ENCODE data around the gene ZFAND5. TPM values are rescaled to one million over a fixed set of nuclear protein-coding genes. Genes with fewer than 3 reads are reported as not detected.
A peak's percentile ranks its signal among the peaks of the same experiment; 100 is the strongest.

The ZFAND5 gene
- total and polyA plus RNA-seq, 2 of the 13 experiments (the other 11 are each of a cell fraction or from before 2014, with no cell fraction given) = 53.4 to 60.2 TPM

- TF ChIP-seq ZBTB38 (CRISPR knock-in tag; IDR thresholded peaks at IDR 0.05) (peak; percentile 60; the same call in 1 of the 2 replicates), ZKSCAN8 (CRISPR knock-in tag; IDR thresholded peaks at IDR 0.05; ENCODE audit: borderline replicate concordance) (no peak; the same call in 1 of the 2 replicates), ZNF318 (CRISPR knock-in tag; IDR thresholded peaks at IDR 0.05) (no peak), PAWR (CRISPR knock-in tag; IDR thresholded peaks at IDR 0.05; ENCODE audit: borderline replicate concordance) (no peak), ZNF572 (CRISPR knock-in tag; IDR thresholded peaks at IDR 0.05) (no peak), IKZF1 (IDR thresholded peaks at IDR 0.05) (no peak), DMAP1 (CRISPR knock-in tag; IDR thresholded peaks at IDR 0.05) (no peak; the same call in 1 of the 2 replicates), AGO1 (IDR thresholded peaks at IDR 0.05; ENCODE audit: low read depth, low read length, poor library complexity, severe bottlenecking) (no peak), ZSCAN21 (CRISPR knock-in tag; IDR thresholded peaks at IDR 0.05; ENCODE audit: borderline replicate concordance) (peak; percentile 63; the same call in 1 of the 2 replicates), ZNF12 (CRISPR knock-in tag; IDR thresholded peaks at IDR 0.05) (no peak), ARID3A (IDR thresholded peaks at IDR 0.05; ENCODE audit: low read depth, low read length) (0 out of 2 replicates have a peak, but pooled peaks have one; percentile 2), ISL2 (CRISPR knock-in tag; IDR thresholded peaks at IDR 0.05) (no peak; the same call in 1 of the 2 replicates), KLF11 (CRISPR knock-in tag; IDR thresholded peaks at IDR 0.05) (no peak), JUN (CRISPR knock-in tag; IDR thresholded peaks at IDR 0.05) (no peak; the same call in 1 of the 2 replicates), SAP130 (CRISPR knock-in tag; IDR thresholded peaks at IDR 0.05; ENCODE audit: low read depth) (peak; percentile 78), SATB2 (CRISPR knock-in tag; IDR thresholded peaks at IDR 0.05) (no peak), ZNF761 (CRISPR knock-in tag; conservative IDR thresholded peaks at IDR 0.05) (peak; percentile 42; the same call in 1 of the 2 replicates)
Observed at GRCh38 chr9:72364679-72365524, at the start of gene ZFAND5 (continued).

All from HepG2 (cell line).